ENCODE measurements around the gene LRMDA.

DNA sequence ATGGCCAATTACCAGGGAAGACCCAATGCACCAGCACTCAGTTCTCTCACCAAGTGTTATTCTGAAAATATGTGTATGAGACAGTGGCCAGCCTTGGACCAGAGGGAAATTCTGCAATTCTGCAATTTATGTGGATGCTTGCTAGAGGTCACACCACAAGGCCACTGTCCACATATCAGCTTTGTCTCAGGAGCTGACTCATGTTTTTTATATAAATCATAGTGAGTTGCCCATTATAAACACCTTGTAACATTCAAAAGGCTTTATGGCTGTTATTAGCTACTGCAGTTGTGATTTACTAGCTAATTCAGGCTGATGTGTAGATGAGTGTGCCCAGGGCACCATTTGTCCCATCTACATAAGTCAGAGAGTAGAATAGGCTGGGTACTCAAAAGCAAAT, 649.0 kb downstream of the LRMDA start:
- TF ChIP-seq, protein P1, sequence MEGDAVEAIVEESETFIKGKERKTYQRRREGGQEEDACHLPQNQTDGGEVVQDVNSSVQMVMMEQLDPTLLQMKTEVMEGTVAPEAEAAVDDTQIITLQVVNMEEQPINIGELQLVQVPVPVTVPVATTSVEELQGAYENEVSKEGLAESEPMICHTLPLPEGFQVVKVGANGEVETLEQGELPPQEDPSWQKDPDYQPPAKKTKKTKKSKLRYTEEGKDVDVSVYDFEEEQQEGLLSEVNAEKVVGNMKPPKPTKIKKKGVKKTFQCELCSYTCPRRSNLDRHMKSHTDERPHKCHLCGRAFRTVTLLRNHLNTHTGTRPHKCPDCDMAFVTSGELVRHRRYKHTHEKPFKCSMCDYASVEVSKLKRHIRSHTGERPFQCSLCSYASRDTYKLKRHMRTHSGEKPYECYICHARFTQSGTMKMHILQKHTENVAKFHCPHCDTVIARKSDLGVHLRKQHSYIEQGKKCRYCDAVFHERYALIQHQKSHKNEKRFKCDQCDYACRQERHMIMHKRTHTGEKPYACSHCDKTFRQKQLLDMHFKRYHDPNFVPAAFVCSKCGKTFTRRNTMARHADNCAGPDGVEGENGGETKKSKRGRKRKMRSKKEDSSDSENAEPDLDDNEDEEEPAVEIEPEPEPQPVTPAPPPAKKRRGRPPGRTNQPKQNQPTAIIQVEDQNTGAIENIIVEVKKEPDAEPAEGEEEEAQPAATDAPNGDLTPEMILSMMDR (IDR thresholded peaks at IDR 0.05) = no peak
- TF ChIP-seq POLR2A (IDR thresholded peaks at IDR 0.05) (no peak), POLR2AphosphoS5 (IDR thresholded peaks at IDR 0.05) (no peak)
